Spleen (tissue), 7 donors: ENCODE data around the gene ADAM10.

Source experiments
- CTCF ChIP-seq, 11 experiments: fragments of 200-600 bp in 7 of 11; fragments of 450-650 bp in 4 of 11; sonication (generic) in 4 of 11; IDR thresholded peaks in 8 of 11; conservative IDR thresholded peaks in 3 of 11; 1 replicate in 7 of 11; 2 replicates in 4 of 11; pipeline versions ENCODE4 v1.4.0 to v1.8.0; 2016 to 2021; ENCODE audit warnings: antibody characterized with exemption in 11 of 11, inconsistent platforms in 4 of 11, mild to moderate bottlenecking in 1 of 11
- POLR2A ChIP-seq, 3 donors: fragments of 450-650 bp; IDR thresholded peaks; one replicate each; pipeline ENCODE4 v1.5.1; 2017; ENCODE audit warnings: antibody characterized with exemption in 3 of 3, mild to moderate bottlenecking in 1 of 3
- POLR2AphosphoS5 ChIP-seq, 3 donors: sonication (generic); formaldehyde crosslinking; IDR thresholded peaks; one replicate each; pipeline ENCODE4 v1.5.1; 2017; ENCODE audit warnings: antibody characterized with exemption in 3 of 3
- donor health status: DM: no; HTN: no; CAD: no; lungs with moderate emphysema.
- donor health status: DM: no; HTN: no; CAD: no.
- donor health status: DM: no; HTN: no; CAD: no.

GRCh38 chr15:58771621-58772250 lies 22.2 kb upstream of the ADAM10 start:
- TF ChIP-seq POLR2AphosphoS5 (IDR thresholded peaks at IDR 0.05): no peak
- no peak for TF ChIP-seq POLR2A (IDR thresholded peaks at IDR 0.05)
- TF ChIP-seq CTCF (IDR thresholded peaks at IDR 0.05 in 8 of 11, conservative IDR thresholded peaks at IDR 0.05 in 3 of 11): no peak
